Spleen (tissue), 13 donors: Measurements from ENCODE around the gene RIC8A. TPM values are rescaled to one million over a fixed set of nuclear protein-coding genes. Genes with fewer than 3 reads are reported as not detected.
A peak's percentile ranks its signal among the peaks of the same experiment; 100 is the strongest.
"Not testable (repeated sequence)": the region's sequence is repeated elsewhere in the genome, so short reads cannot be mapped to it uniquely, and the experiment has no call there.

Source experiments
- DNase-seq: peaks from one replicate; pipeline ENCODE4 v3.0.0-alpha.2; 2020
- H3K27ac ChIP-seq, 8 donors: fragments of 200-600 bp; sonication (generic) in 7 of 8; 1 replicate in 4 of 8; 2 replicates in 4 of 8; pipeline versions ENCODE4 v1.5.0 to v1.8.0; 2016 to 2021; ENCODE audit warnings: inconsistent platforms in 4 of 8, mild to moderate bottlenecking in 4 of 8, moderate library complexity in 1 of 8
- H3K27me3 ChIP-seq, 7 donors: fragments of 200-600 bp; sonication (generic) in 6 of 7; replicated peaks in 1 of 7; 1 replicate in 4 of 7; 2 replicates in 3 of 7; pipeline versions ENCODE4 v1.5.0 to v1.8.0; 2016 to 2021; ENCODE audit warnings: inconsistent platforms in 3 of 7, mild to moderate bottlenecking in 1 of 7
- H3K36me3 ChIP-seq, 6 donors: fragments of 200-600 bp; sonication (generic) in 5 of 6; 1 replicate in 4 of 6; 2 replicates in 2 of 6; pipeline versions ENCODE4 v1.5.0 to v1.8.0; 2016 to 2021; ENCODE audit warnings: inconsistent platforms in 2 of 6
- H3K4me1 ChIP-seq, 6 donors: fragments of 200-600 bp; sonication (generic) in 5 of 6; 1 replicate in 3 of 6; 2 replicates in 3 of 6; pipeline versions ENCODE4 v1.5.0 to v1.8.0; 2016 to 2021; ENCODE audit warnings: inconsistent platforms in 3 of 6
- H3K4me3 ChIP-seq, 8 donors: fragments of 200-600 bp; sonication (generic) in 7 of 8; 1 replicate in 4 of 8; 2 replicates in 4 of 8; pipeline versions ENCODE4 v1.5.0 to v1.8.0; 2016 to 2021; ENCODE audit warnings: inconsistent platforms in 4 of 8, mild to moderate bottlenecking in 4 of 8, moderate library complexity in 2 of 8
- H3K9me3 ChIP-seq, 8 donors: fragments of 200-600 bp; sonication (generic) in 7 of 8; 1 replicate in 4 of 8; 2 replicates in 4 of 8; pipeline versions ENCODE4 v1.5.0 to v1.8.0; 2016 to 2021; ENCODE audit warnings: inconsistent platforms in 4 of 8
- CTCF ChIP-seq, 11 experiments: fragments of 200-600 bp in 7 of 11; fragments of 450-650 bp in 4 of 11; sonication (generic) in 4 of 11; IDR thresholded peaks in 8 of 11; conservative IDR thresholded peaks in 3 of 11; 1 replicate in 7 of 11; 2 replicates in 4 of 11; pipeline versions ENCODE4 v1.4.0 to v1.8.0; 2016 to 2021; ENCODE audit warnings: antibody characterized with exemption in 11 of 11, inconsistent platforms in 4 of 11, mild to moderate bottlenecking in 1 of 11
- POLR2A ChIP-seq, 3 donors: fragments of 450-650 bp; IDR thresholded peaks; one replicate each; pipeline ENCODE4 v1.5.1; 2017; ENCODE audit warnings: antibody characterized with exemption in 3 of 3, mild to moderate bottlenecking in 1 of 3
- POLR2AphosphoS5 ChIP-seq, 3 donors: sonication (generic); formaldehyde crosslinking; IDR thresholded peaks; one replicate each; pipeline ENCODE4 v1.5.1; 2017; ENCODE audit warnings: antibody characterized with exemption in 3 of 3
- WGBS, 5 donors: extraction: QIAGEN DNeasy Blood & Tissue Kit in 3 of 5; methylation state at CpG; one replicate each; pipeline versions ENCODE4 v1.1.5 to v1.1.7; 2013 to 2018; 5-methylcytosine and 5-hydroxymethylcytosine counted together
- intact Hi-C: fragments of 100-400 bp; cut with DNase I; formaldehyde crosslinking; loops from one replicate; pipeline ENCODE4 v1.15.0; 2023; ENCODE audit warnings: low total_unique reads
- long read RNA-seq, 2 donors: transcript quantifications; one replicate each; lab custom pipeline, GENCODE V29; 2026
- polyA plus RNA-seq, 3 donors: library from polyadenylated mRNA; stranded (reverse); fragments of 200-250 nt; gene quantifications; one replicate each; pipeline ENCODE4 v1.2.1, GENCODE V29; 2013
- total RNA-seq, 7 donors: library from RNA; depleted of rRNA in 3 of 7; stranded (reverse); fragments of >200 nt in 3 of 7; fragmentation: NEBNext Ultra II Directional in 4 of 7; extraction: Animal tissue kit (Norgen Biotek cat#: 25700) in 4 of 7; gene quantifications; one replicate each; pipeline versions ENCODE4 v1.1.0 to v1.2.1, GENCODE V29; 2016 to 2021
- donor health status: healthy with polysubstance abuse.
- donor health status: DM: no; HTN: no; CAD: no; lungs with moderate emphysema.
- donor health status: DM: no; HTN: no; CAD: no.
- donor health status: Bipolar disorder and iron deficiency.
- donor health status: healthy.
- donor health status: DM: no; HTN: no; CAD: no.
- donor health status: DM: yes; HTN: yes; CAD: no.

RIC8A gene
- total RNA-seq (100 to 1,000 TPM in 3 of 7 donors, 10 to 100 TPM in 4; 66.7 to 141 (median 88.3) TPM), polyA plus RNA-seq (10 to 100 TPM; 38.6 to 59.2 (median 44.7) TPM)
- long read RNA-seq, donor 1, transcript RIC8A-203 (10 exons, 3,703 nt), result major isoform, 7 of 30 reads
- long read RNA-seq, donor 1, partial matches to known transcripts, result 20 of 30 reads
- long read RNA-seq, donor 1, other reads (novel, unspliced or antisense), result 0 of 30 reads
- long read RNA-seq, donor 2, transcript RIC8A-203 (10 exons, 3,703 nt), result major isoform, 14 of 15 reads
- long read RNA-seq, donor 2, partial matches to known transcripts, result 0 of 15 reads
- long read RNA-seq, donor 2, other reads (novel, unspliced or antisense), result 0 of 15 reads

- intact Hi-C loops, result no loop called here
- Histone ChIP-seq H3K36me3 (peaks cover 0 to 67% (median 55%) of the 10 kb centered on the region in 6 donors), H3K27me3 (no peaks in the 10 kb centered on the region), H3K27ac (peak within 1 kb of the TSS; percentile 98 to 100 (median 99)), H3K4me1 (peaks cover 27 to 77% (median 63%) of the 10 kb centered on the region in 6 donors), H3K4me3 (peak within 1 kb of the TSS; percentile 67 to 96 (median 87)), H3K9me3 (no peaks in the 10 kb centered on the region)
- peak; percentile 99 for DNase-seq
- 0 to 1% (median 0%) methylated on average over 35 to 63 of the region's 63 CpGs for WGBS, 5 donors
- TF ChIP-seq POLR2AphosphoS5 (IDR thresholded peaks at IDR 0.05), result peak; percentile 97 to 98 (median 97)
- peak in 4 of 11 experiments; percentile 22 to 37 (median 29) for TF ChIP-seq CTCF (IDR thresholded peaks at IDR 0.05 in 8 of 11, conservative IDR thresholded peaks at IDR 0.05 in 3 of 11)
- peak; percentile 76 to 91 (median 91) for TF ChIP-seq POLR2A (IDR thresholded peaks at IDR 0.05)
Measured at GRCh38 chr11:207208-207862, at the start of gene RIC8A, which contains the start of gene BET1L. TSS of gene RIC8A (plus strand) at chr11:207708. CDS start at chr11:208855, 1,147 bp downstream. TSS of gene BET1L (minus strand) at chr11:207399. CDS start at chr11:207321, 78 bp downstream.

GRCh38 chr11:180242-180641 is 27.3 kb upstream of the RIC8A start:
- intact Hi-C loops, H3K9me3 ChIP-seq: not testable (repeated sequence)
- 0% methylated on average over 1 to 5 of the region's 13 CpGs; no CpG with 5 or more reads in 1 of the 5 donors for WGBS, 5 donors

DNA sequence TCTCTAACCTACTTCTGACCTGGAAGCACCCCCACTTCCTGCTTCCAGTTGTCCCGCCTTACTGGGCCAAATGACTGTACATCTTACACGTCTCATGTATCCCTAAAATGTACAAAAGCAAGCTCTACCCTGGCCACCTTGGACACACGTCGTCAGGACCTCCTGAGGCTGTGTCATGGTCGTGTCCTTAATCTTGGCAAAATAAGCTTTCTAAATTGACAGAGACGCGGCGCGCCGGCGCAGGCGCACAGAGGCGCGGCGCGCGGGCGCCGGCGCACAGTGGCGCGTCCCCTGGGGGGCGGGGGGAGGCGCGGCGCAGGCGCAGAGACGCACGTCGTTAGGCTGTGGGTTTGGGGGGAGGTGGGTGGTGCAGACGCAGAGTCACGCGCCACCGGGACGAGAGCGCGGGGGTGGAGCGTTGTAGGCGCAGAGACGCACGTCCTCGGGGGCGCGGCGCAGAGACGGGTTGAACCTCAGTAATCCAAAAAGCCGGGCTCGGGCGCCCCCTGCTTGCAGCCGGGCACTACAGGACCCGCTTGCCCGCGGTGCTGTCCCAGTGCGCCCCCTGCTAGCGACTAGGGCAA is 18.2 kb upstream of the RIC8A start:
- 84 to 90% (median 89%) methylated on average over 31 to 49 of the region's 55 CpGs for WGBS, 5 donors
- peak; percentile 78 for DNase-seq
- H3K4me3 ChIP-seq, H3K9me3 ChIP-seq, H3K36me3 ChIP-seq, H3K27ac ChIP-seq, H3K4me1 ChIP-seq, H3K27me3 ChIP-seq, intact Hi-C loops: not testable (repeated sequence)

More at GRCh38 chr11:180242-180641, 27.3 kb upstream of the RIC8A start:
- not testable (repeated sequence) for DNase-seq, H3K27me3 ChIP-seq, H3K27ac ChIP-seq, H3K36me3 ChIP-seq, H3K4me1 ChIP-seq, H3K4me3 ChIP-seq
- peak in 5 of 11 experiments; percentile 16 to 41 (median 23) for TF ChIP-seq CTCF (IDR thresholded peaks at IDR 0.05 in 8 of 11, conservative IDR thresholded peaks at IDR 0.05 in 3 of 11)

DNA sequence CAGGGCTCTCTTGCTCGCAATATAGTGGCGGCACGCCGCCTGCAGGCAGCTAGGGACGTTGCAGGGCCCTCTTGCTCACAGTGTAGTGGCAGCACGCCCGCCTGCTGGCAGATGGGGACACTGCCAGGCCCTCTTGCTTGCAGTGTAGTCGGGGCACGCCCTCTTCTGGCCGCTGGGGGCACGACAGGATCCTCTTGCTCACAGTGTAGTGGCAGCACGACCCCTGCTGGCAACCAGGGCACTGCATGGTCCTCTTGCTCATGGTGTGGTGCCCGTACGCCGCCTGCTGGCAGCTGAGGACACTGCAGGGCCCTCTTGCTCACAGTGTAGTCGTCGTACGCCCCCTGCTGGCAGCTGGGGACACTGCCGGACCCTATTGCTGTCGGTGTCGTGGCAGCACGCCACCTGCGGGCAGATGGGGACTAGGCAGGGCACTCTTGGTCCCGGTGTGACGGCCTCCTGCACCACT is 17.6 kb upstream of the RIC8A start:
- TF ChIP-seq CTCF (IDR thresholded peaks at IDR 0.05 in 8 of 11, conservative IDR thresholded peaks at IDR 0.05 in 3 of 11), result peak in 4 of 11 experiments; percentile 37 to 58 (median 54)
- 62 to 71% (median 69%) methylated on average over 5 to 10 of the region's 25 CpGs for WGBS, 5 donors
- DNase-seq, result peak; percentile 77
- H3K36me3 ChIP-seq, H3K4me1 ChIP-seq, intact Hi-C loops, H3K4me3 ChIP-seq, H3K27me3 ChIP-seq, H3K27ac ChIP-seq, H3K9me3 ChIP-seq: not testable (repeated sequence)

- 77 to 84% (median 80%) methylated on average over 5 of the region's 5 CpGs for WGBS, 5 donors
- H3K27ac ChIP-seq, H3K36me3 ChIP-seq, DNase-seq, H3K27me3 ChIP-seq, H3K9me3 ChIP-seq, intact Hi-C loops, H3K4me1 ChIP-seq, H3K4me3 ChIP-seq: not testable (repeated sequence)
Measured at GRCh38 chr11:190546-190945, 17.0 kb upstream of the RIC8A start.
